Panc1 (cell line): ENCODE data around the gene IFIT3. TPM values are rescaled to one million over a fixed set of nuclear protein-coding genes. Genes with fewer than 3 reads are reported as not detected.

ENCODE experiments used
- ATAC-seq: fragments of 200-7000 bp; cut with Tn5 transposase; 2 replicates; pipeline ENCODE4 v1.9.1; 2020; ENCODE audit warnings: mild to moderate bottlenecking, moderate library complexity
- BruUV-seq: library from RNA; stranded (reverse); fragments of 400-500 nt; replicated peaks from 2 replicates; lab custom pipeline; 2021; lab: Mats Ljungman, UMichigan
- CTCF ChIA-PET: fragments of 300-600 bp; sonication (Branson Sonifier 250); formaldehyde crosslinking; loops from one replicate; lab custom pipeline; 2022; ENCODE audit warnings: antibody characterized with exemption; lab: Charles Lee
- POLR2A ChIA-PET: fragments of 300-600 bp; sonication (Branson Sonifier 250); formaldehyde crosslinking; loops from one replicate; lab custom pipeline; 2022; ENCODE audit warnings: antibody characterized with exemption; lab: Charles Lee
- DNase-seq: peaks from one replicate; pipeline ENCODE4 v3.0.0-alpha.2; 2010; ENCODE audit warnings: low read depth, low spot score
- H3K27ac ChIP-seq: 2 replicates; pipeline ENCODE4 v1.5.1; 2011; ENCODE audit warnings: mild to moderate bottlenecking, low read length, inconsistent platforms
- H3K27me3 ChIP-seq: fragments of 200-500 bp; sonication (Bioruptor generic); 2 replicates; pipeline ENCODE4 v1.6.0; 2014; ENCODE audit warnings: low read length, inconsistent platforms; ENCODE audit not compliant: control insufficient read depth, insufficient read depth
- H3K36me3 ChIP-seq: fragments of 200-500 bp; sonication (Bioruptor generic); 2 replicates; pipeline ENCODE4 v1.5.1; 2014; ENCODE audit warnings: inconsistent platforms, mild to moderate bottlenecking, low read length, moderate library complexity; ENCODE audit not compliant: control insufficient read depth, insufficient read depth
- H3K4me1 ChIP-seq: 2 replicates; pipeline ENCODE4 v1.5.1; 2011; ENCODE audit warnings: inconsistent platforms, mild to moderate bottlenecking, low read length, moderate library complexity; ENCODE audit not compliant: control insufficient read depth, insufficient read depth
- H3K4me3 ChIP-seq, 2 experiments: 2 replicates each; pipeline ENCODE4 v1.5.1; 2011 to 2012; ENCODE audit warnings: low read depth in 2 of 2, low read length in 2 of 2, mild to moderate bottlenecking in 2 of 2, inconsistent platforms in 1 of 2, moderate library complexity in 1 of 2
- H3K9me3 ChIP-seq: fragments of 200-500 bp; sonication (Bioruptor generic); 2 replicates; pipeline ENCODE4 v1.5.1; 2014; ENCODE audit warnings: low read depth, mild to moderate bottlenecking, inconsistent platforms, low read length, moderate library complexity; ENCODE audit not compliant: control insufficient read depth, insufficient read depth
- POLR2AphosphoS5 ChIP-seq: IDR thresholded peaks from 2 replicates; pipeline ENCODE4 v1.6.1; 2012; ENCODE audit warnings: mild to moderate bottlenecking, low read depth, low read length, moderate library complexity
- REST ChIP-seq, 2 experiments: IDR thresholded peaks; 2 replicates each; pipeline ENCODE4 v1.6.1; 2011 to 2012; ENCODE audit warnings: low read depth in 2 of 2, control low read depth in 1 of 2, low read length in 1 of 2, mild to moderate bottlenecking in 1 of 2, moderate library complexity in 1 of 2; ENCODE audit not compliant: insufficient read depth in 1 of 2
- SIN3A ChIP-seq: IDR thresholded peaks from 2 replicates; pipeline ENCODE4 v1.6.1; 2012; ENCODE audit warnings: low read depth, mild to moderate bottlenecking, low read length, moderate library complexity, borderline replicate concordance; ENCODE audit not compliant: insufficient read depth
- TCF7L2 ChIP-seq: IDR thresholded peaks from 2 replicates; pipeline ENCODE4 v1.6.1; 2011; ENCODE audit warnings: mild to moderate bottlenecking, low read depth, low read length, inconsistent platforms
- in situ Hi-C: cut with HindIII; loops from 2 replicates; pipeline ENCODE4 v1.10.0; 2016; ENCODE audit warnings: low sequenced_read_pairs, low pct_unique_long_range_greater_than_20kb
- intact Hi-C: fragments of 100-400 bp; cut with micrococcal nuclease; formaldehyde crosslinking; loops from one replicate; pipeline ENCODE4 v1.10.0; 2022; ENCODE audit not compliant: unreplicated experiment
- total RNA-seq: library from RNA; stranded (reverse); gene quantifications from one replicate; pipeline ENCODE4 v1.2.1, GENCODE V29; 2021; ENCODE audit not compliant: unreplicated experiment
- TF ChIP-seq, protein P1 (sequence below): fragments of 450-650 bp; IDR thresholded peaks from 2 replicates; pipeline ENCODE4 v1.5.1; 2017; ENCODE audit warnings: mild to moderate bottlenecking

IFIT3 gene
- total RNA-seq, 1 experiment from 2014 or later, result 29.8 TPM

- Histone ChIP-seq H3K4me3 (no peak overlapping the region), H3K27me3 (no peaks in the 10 kb centered on the region), H3K36me3 (no peaks in the 10 kb centered on the region), H3K4me1 (no peaks in the 10 kb centered on the region; the same call in 1 of the 2 replicates), H3K27ac (no peak overlapping the region), H3K9me3 (no peaks in the 10 kb centered on the region)
- ATAC-seq (no peak), DNase-seq (no peak)
- no peak for TF ChIP-seq TCF7L2
- TF ChIP-seq, protein P1, sequence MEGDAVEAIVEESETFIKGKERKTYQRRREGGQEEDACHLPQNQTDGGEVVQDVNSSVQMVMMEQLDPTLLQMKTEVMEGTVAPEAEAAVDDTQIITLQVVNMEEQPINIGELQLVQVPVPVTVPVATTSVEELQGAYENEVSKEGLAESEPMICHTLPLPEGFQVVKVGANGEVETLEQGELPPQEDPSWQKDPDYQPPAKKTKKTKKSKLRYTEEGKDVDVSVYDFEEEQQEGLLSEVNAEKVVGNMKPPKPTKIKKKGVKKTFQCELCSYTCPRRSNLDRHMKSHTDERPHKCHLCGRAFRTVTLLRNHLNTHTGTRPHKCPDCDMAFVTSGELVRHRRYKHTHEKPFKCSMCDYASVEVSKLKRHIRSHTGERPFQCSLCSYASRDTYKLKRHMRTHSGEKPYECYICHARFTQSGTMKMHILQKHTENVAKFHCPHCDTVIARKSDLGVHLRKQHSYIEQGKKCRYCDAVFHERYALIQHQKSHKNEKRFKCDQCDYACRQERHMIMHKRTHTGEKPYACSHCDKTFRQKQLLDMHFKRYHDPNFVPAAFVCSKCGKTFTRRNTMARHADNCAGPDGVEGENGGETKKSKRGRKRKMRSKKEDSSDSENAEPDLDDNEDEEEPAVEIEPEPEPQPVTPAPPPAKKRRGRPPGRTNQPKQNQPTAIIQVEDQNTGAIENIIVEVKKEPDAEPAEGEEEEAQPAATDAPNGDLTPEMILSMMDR, result no peak
- no peak for TF ChIP-seq REST (IDR thresholded peaks at IDR 0.05; ENCODE audit: insufficient read depth in 1 of 2, low read depth in 2 of 2, low read length in 1 of 2)
- no peak for TF ChIP-seq SIN3A
- TF ChIP-seq POLR2AphosphoS5, result no peak
- in situ Hi-C loops, result no loop called here
- no TSS peak for BruUV-seq
- CTCF ChIA-PET, result no interaction called here
- intact Hi-C loops, result no loop called here
- POLR2A ChIA-PET, result interaction anchor here (0.6 kb wide), 1 partner anchor 62 kb away, joined by 3 read pairs; no protein-coding TSS in a partner anchor
Observed at GRCh38 chr10:89360157-89360556, 32.4 kb downstream of the IFIT3 start.

DNA sequence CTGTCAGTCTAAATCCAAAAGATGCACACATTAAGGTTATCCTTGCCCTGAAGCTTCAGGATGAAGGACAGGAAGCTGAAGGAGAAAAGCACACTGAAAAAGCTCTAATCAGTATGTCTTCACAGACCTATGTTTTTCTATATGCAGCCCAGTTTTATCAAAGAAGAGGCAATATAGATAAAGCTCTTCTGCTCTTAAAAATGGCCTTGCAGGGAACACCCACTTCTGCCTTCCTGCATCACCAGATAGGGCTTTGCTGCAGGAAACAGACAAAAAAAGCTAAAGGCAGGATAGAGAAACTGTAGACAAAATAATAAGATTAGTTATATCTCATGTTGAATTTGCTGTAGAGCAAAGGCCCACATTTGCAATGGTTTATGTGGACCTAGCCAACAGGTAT, 35.1 kb downstream of the IFIT3 start:
- ATAC-seq (no peak), DNase-seq (no peak)
- ChIA-PET CTCF (no interaction called here), POLR2A (no interaction called here)
- H3K27ac ChIP-seq, result no peak overlapping the region
- H3K27me3 ChIP-seq, result no peaks in the 10 kb centered on the region
- no peaks in the 10 kb centered on the region for H3K9me3 ChIP-seq
- no peak overlapping the region for H3K4me3 ChIP-seq
- H3K4me1 ChIP-seq, result no peaks in the 10 kb centered on the region
- in situ Hi-C loops (no loop called here), intact Hi-C loops (no loop called here)
- TF ChIP-seq TCF7L2 (no peak), REST (IDR thresholded peaks at IDR 0.05; ENCODE audit: insufficient read depth in 1 of 2, low read depth in 2 of 2, low read length in 1 of 2) (no peak), SIN3A (no peak), POLR2AphosphoS5 (no peak)
- TF ChIP-seq, protein P1, result no peak
- no peaks in the 10 kb centered on the region for H3K36me3 ChIP-seq
- BruUV-seq, result no TSS peak
